Measurements from ENCODE around the gene HCRT. TPM values are rescaled to one million over a fixed set of nuclear protein-coding genes. Genes with fewer than 3 reads are reported as not detected.
A peak's percentile ranks its signal among the peaks of the same experiment; 100 is the strongest.

The HCRT gene
- polyA plus RNA-seq, 3 donors from 2014 or later = not detected

DNA sequence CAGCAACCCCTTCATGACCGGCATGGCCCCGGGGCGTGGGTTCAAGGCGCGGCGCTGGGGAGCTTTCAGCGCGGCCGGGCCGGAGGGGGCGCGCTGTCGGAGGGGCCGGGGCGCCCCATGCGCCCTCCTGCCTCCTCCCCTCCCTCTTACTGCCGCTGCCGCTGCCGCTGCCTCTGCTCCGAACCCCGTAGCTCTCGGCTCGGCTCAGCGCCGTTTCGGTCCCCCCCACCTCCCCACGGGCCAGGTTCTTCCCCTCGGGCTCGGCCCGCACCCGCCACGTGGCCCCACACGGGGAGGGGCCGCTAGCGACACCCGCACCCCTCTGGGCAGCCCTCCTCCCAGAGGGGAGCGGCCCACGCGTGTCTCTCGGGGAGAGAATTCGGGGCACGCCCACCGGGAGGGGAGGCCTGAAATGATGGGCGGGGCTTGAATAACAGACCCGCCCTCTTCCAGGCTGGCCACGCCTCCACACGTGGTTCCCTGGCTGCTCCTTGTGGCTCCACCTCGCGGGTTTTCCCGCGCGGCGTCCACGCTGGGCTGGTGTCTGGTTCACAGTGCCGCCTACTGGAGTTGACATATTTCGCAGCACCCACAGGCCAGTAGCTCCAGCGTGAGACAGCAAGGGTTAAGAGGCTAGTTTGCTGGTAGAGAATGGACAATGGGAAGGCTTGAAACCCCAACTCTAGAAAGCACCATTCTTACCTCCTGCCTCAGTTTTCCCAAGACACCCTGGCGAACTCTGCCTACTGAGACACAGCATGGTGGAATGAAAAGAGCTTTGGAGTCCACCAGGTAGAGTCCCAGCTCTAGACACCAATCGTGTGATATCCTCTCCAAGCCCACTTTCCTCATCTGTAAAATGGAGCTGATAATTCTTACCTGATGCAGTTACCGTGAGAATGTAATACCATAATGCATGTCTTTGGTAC is 4.1 kb downstream of the HCRT start, which contains the start of gene KCNH4:
Gene KCNH4 (minus strand): TSS at position 221 of the 929 bp plus-strand sequence. CDS start 197 bp downstream, at position 24.
- peaks cover 2 to 15% (median 6%) of the 10 kb centered on the region in 3 donors for H3K27me3 Mint-ChIP-seq (ENCODE audit: low read depth in 3 of 3)
- H3K27ac Mint-ChIP-seq = peak within 1 kb of the TSS in 1 of 6 donors; percentile 11
- H3K4me3 Mint-ChIP-seq = peak within 1 kb of the TSS; percentile 51 to 73 (median 65)
- DNase-seq = peak; percentile 79 to 84 (median 81)
- H3K36me3 Mint-ChIP-seq = no peaks in the 10 kb centered on the region
- H3K4me1 Mint-ChIP-seq = peaks cover 43 to 45% of the 10 kb centered on the region in 2 donors
- H3K9me3 Mint-ChIP-seq = no peaks in the 10 kb centered on the region

DNA sequence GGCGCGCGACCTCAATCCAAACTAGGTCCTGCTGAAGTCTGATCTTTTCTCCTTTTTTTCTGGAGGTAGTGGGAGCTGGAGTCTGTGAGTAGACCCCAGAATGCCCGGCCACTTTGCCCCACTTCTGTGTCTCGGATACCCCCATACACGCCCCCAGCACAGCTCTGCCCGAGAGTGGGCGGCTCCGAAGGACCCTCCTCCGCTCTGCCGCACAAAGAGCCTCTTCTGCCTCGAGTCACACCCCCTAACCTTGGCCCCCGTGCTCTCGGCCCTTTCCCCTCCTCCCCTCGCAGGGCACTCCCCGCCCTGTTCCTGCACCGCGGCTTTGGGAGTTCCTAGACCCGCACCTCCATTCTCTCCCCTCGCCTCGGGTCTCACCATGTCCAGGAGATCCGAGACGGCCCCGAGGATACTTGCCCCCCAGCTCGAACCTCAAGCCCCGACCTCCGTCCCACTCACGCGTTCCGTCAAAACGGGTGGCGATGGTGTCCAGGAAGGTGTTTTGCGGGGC is 4.8 kb downstream of the HCRT start:
- Mint-ChIP-seq H3K9me3 (no peaks in the 10 kb centered on the region), H3K36me3 (peaks cover 0 to 2% (median 0%) of the 10 kb centered on the region in 3 donors), H3K27ac (no peak overlapping the region), H3K4me3 (peak overlapping the region; percentile 35 to 73 (median 51)), H3K27me3 (ENCODE audit: low read depth in 3 of 3) (peaks cover 2 to 17% (median 6%) of the 10 kb centered on the region in 3 donors), H3K4me1 (peaks cover 43 to 45% of the 10 kb centered on the region in 2 donors)
- DNase-seq = no peak

DNA sequence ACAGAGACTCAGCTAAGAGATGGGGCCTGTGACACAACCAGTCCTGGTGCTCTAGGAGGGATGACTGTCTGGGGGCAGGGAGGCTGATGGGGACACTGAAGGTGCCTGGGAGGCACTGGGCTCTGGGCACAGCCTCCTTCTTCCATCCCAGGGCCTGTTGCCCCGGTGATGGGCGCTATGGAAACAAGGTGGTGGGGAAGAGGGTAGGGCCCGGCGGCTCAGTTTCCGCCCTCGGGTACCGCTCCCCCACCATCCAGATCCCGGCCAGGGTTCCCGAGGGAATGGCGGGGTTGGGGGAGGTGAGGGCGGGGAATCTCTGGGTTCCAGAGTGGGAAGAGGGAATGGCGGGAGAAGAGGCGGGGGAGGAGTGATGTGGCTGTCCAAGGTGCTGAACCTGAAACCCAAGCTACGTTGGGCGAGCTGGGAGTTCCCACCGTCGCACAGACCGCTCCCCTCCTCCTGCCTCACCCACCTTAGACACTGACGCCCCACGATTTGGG is 5.3 kb downstream of the HCRT start:
- Mint-ChIP-seq H3K27ac (no peak overlapping the region), H3K4me1 (peaks cover 42 to 44% of the 10 kb centered on the region in 2 donors), H3K36me3 (peaks cover 0 to 7% (median 0%) of the 10 kb centered on the region in 3 donors), H3K9me3 (no peaks in the 10 kb centered on the region), H3K27me3 (ENCODE audit: low read depth in 3 of 3) (peaks cover 2 to 16% (median 7%) of the 10 kb centered on the region in 3 donors), H3K4me3 (peak overlapping the region; percentile 35 to 73 (median 53))
- DNase-seq = no peak

DNA sequence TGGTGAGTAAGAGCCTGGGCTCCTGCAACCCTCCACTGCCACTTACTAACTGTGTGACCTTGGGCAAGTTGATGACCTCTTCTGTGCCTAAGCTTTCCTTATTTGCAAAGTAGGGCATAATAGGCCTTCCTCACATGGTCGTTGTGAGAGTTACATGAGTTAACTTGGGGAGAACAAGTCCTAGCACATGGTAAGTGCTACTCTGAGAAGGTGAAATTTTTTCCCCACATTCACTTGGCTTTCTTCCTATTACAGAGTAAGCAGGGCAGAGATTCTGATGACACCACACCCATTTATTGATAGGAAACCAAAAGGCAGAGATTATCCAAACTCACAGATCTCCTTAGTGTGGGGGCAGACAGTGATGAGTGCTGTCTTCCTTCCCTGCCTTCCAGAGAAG is 5.9 kb downstream of the HCRT start:
- Mint-ChIP-seq H3K4me3 (peak overlapping the region in 4 of 5 donors; percentile 22 to 54 (median 32)), H3K4me1 (peaks cover 38% of the 10 kb centered on the region in 2 donors), H3K9me3 (no peaks in the 10 kb centered on the region), H3K27me3 (ENCODE audit: low read depth in 3 of 3) (peaks cover 2 to 15% (median 12%) of the 10 kb centered on the region in 3 donors), H3K36me3 (peaks cover 0 to 7% (median 0%) of the 10 kb centered on the region in 3 donors), H3K27ac (peak overlapping the region in 1 of 6 donors; percentile 21)
- no peak for DNase-seq

DNA sequence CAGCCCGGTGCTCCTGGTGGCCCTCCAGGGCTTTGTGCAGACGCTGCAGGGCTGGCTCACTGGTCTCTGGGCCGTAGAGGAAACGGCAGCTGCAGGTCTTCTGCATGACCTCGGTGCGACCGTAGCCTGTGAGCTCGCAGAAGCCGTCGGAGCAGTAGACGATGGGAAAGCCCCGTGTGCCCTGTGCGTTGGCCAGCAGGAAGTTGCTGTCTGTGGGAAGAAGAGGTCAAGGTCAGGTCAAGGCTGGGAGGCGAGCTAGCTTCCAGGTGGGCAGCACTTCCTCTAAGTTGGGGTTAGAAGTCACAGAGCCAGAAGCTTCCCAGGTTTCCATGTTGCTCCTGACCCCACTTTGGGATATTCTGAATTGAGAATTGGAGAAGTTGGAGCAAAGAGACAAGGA is 6.4 kb downstream of the HCRT start:
- no peaks in the 10 kb centered on the region for H3K9me3 Mint-ChIP-seq
- H3K27me3 Mint-ChIP-seq (ENCODE audit: low read depth in 3 of 3) = peaks cover 2 to 15% (median 11%) of the 10 kb centered on the region in 3 donors
- H3K27ac Mint-ChIP-seq = peak overlapping the region in 2 of 6 donors; percentile 21 to 69
- no peak for DNase-seq
- peaks cover 33 to 36% of the 10 kb centered on the region in 2 donors for H3K4me1 Mint-ChIP-seq
- peak overlapping the region in 1 of 5 donors; percentile 14 for H3K4me3 Mint-ChIP-seq
- H3K36me3 Mint-ChIP-seq = peaks cover 0 to 7% (median 0%) of the 10 kb centered on the region in 3 donors

DNA sequence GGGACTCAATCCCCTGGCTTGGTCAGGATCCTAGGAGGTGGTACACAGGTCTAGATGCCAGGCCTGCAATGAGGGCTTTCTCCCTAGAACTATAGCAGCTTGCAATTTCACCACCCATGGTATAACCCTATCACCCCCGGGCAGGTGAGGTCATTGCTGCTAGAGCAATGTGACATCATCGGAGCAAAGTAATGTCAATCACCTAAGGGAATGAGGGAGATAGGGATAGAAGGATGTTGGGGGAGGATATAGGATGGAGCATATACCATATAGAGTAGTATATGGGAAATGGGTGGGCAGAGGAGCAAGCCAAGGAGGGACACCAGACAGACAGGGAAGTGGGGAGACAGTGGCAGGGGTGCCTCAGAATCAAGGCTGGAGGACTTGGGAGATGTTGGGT is 7.6 kb downstream of the HCRT start:
- Mint-ChIP-seq H3K36me3 (peaks cover 0 to 7% (median 0%) of the 10 kb centered on the region in 3 donors), H3K9me3 (no peaks in the 10 kb centered on the region), H3K4me3 (no peak overlapping the region), H3K4me1 (peaks cover 22 to 25% of the 10 kb centered on the region in 2 donors), H3K27me3 (ENCODE audit: low read depth in 3 of 3) (peaks cover 2 to 14% (median 9%) of the 10 kb centered on the region in 3 donors), H3K27ac (no peak overlapping the region)
- DNase-seq = no peak

DNA sequence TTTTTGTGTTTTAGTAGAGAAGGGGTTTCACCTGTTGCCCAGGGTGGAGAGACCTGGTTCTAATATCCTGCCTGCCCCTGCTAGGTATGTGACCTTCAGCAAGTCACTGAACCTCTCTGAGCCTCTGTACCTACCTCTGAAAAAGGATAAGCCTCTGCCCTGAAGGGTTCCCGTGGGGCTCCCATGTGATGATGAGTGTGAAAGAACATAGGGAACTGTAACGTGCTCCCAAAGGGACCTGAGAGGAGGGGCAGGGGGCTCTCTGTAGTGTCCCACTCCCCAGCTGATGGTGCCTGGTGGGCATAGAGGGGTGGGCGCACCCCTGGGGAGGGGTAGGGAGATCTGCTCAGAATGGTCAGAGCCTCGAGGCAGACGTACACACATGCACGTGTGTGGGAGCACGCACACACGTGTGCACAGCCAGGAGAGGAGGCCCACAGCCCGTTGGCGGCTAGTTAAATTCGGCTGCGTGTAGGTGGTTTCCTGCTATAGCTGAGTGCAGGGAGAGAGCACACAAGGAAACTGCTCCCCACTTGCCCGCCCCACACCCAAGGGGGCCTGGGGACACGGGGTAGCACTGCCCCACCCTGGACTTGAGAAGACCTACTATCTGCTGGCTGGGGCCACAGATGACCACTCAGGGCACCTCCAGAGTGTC is 11.0 kb downstream of the HCRT start:
- Mint-ChIP-seq H3K36me3 (peaks cover 0 to 7% (median 0%) of the 10 kb centered on the region in 3 donors), H3K27me3 (ENCODE audit: low read depth in 3 of 3) (peaks cover 2 to 8% (median 6%) of the 10 kb centered on the region in 3 donors), H3K4me3 (no peak overlapping the region), H3K9me3 (no peaks in the 10 kb centered on the region), H3K27ac (no peak overlapping the region), H3K4me1 (peaks cover 2 to 4% of the 10 kb centered on the region in 2 donors)
- DNase-seq = no peak

DNA sequence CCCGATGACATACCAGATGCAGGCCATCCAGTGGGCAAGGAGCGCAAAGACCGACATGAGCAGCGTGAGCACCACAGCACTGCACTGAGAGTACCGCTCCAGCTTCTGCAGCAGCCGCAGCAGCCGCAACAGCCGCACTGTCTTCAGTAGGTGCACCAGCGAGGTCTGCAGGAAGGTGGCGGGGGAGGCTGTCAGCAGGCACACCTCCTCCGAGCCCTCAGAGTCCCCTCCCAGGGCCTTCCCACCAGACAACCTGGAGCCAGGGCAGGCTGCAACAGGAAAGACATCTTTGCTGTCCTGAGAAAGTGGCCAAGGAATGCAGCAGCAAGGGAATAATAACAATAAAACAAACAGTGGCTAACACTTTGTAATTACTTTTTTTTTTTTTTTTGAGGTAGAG is 13.4 kb downstream of the HCRT start:
- Mint-ChIP-seq H3K4me3 (no peak overlapping the region), H3K9me3 (no peaks in the 10 kb centered on the region), H3K4me1 (no peaks in the 10 kb centered on the region), H3K36me3 (peaks cover 0 to 7% (median 0%) of the 10 kb centered on the region in 3 donors), H3K27me3 (ENCODE audit: low read depth in 3 of 3) (peaks cover 0 to 8% (median 3%) of the 10 kb centered on the region in 3 donors), H3K27ac (no peak overlapping the region)
- DNase-seq = no peak

DNA sequence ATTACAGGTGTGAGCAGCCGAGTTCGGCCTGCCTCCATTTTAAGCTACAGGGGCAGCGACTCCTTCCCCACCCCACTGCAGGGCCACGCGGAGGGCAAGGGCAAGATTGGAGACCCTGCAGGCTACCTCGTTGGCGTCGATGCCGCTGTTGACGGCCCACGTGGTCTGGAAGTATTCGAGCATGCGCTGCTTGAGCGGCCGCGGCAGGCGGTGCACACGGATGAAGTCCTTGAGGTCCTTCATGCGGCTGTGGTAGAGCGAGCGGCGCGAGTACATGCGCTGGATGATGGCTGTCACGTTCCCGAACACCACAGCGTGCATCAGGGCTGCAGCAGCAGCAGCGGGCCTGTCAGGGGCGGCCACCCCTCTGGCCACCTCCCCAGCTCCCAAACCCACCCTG is 15.9 kb downstream of the HCRT start:
- H3K9me3 Mint-ChIP-seq = no peaks in the 10 kb centered on the region
- no peak for DNase-seq
- no peaks in the 10 kb centered on the region for H3K4me1 Mint-ChIP-seq
- peaks cover 0 to 1% (median 0%) of the 10 kb centered on the region in 3 donors for H3K27me3 Mint-ChIP-seq (ENCODE audit: low read depth in 3 of 3)
- no peaks in the 10 kb centered on the region for H3K36me3 Mint-ChIP-seq
- no peak overlapping the region for H3K4me3 Mint-ChIP-seq
- no peak overlapping the region for H3K27ac Mint-ChIP-seq

DNA sequence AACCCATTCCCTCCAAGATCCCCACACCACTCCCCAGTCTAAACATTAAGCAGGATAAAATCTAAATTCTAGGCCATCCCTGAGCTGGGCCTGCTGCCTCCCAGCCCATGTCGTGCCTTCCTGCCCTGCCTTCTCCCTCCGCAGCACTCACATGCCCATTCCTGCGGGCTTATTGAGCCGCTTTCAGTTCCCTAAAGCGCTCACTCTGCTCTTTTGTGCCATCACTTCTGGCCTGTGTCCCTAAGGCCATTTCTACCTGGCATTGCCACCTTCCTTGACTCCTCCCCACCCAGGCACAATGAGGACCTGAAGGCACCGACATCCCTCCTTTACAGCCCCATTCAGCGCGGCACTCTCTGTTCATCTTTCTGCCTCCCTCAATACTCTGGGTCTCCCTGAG is 17.4 kb downstream of the HCRT start:
- no peak for DNase-seq
- Mint-ChIP-seq H3K36me3 (no peaks in the 10 kb centered on the region), H3K4me1 (no peaks in the 10 kb centered on the region), H3K9me3 (no peaks in the 10 kb centered on the region), H3K27ac (no peak overlapping the region), H3K27me3 (ENCODE audit: low read depth in 3 of 3) (peaks cover 0 to 1% (median 0%) of the 10 kb centered on the region in 3 donors), H3K4me3 (no peak overlapping the region)

DNA sequence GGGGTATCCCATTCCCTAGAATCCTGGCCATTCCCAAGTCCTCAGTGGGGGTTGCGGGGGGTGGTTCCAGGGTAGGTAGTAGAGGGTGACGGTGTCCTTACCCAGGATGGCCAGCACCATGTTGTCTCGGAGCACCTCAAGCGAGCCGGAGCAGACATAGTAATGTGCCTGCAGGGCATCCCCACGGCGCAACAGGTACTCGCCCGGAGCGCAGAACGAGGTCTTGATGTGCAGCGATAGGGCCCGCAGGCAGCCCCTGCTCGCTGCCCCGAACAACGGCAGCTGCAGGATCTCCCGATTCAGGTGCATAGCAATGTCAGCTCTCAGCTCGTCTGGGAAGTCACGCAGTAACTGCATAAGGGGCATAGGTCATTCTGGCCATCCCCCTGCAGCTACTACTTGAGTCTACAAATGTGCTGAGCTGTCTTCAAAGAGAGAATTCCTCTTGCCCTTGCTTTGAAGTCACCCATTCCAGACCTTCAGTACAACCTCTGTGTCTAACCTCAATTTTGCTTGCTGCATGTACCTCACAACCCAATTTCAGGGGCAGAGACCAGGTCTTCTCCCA is 19.0 kb downstream of the HCRT start:
- H3K36me3 Mint-ChIP-seq = no peaks in the 10 kb centered on the region
- DNase-seq = no peak
- H3K27me3 Mint-ChIP-seq (ENCODE audit: low read depth in 3 of 3) = no peaks in the 10 kb centered on the region
- no peak overlapping the region for H3K27ac Mint-ChIP-seq
- H3K4me3 Mint-ChIP-seq = no peak overlapping the region
- no peaks in the 10 kb centered on the region for H3K4me1 Mint-ChIP-seq
- H3K9me3 Mint-ChIP-seq = no peaks in the 10 kb centered on the region

DNA sequence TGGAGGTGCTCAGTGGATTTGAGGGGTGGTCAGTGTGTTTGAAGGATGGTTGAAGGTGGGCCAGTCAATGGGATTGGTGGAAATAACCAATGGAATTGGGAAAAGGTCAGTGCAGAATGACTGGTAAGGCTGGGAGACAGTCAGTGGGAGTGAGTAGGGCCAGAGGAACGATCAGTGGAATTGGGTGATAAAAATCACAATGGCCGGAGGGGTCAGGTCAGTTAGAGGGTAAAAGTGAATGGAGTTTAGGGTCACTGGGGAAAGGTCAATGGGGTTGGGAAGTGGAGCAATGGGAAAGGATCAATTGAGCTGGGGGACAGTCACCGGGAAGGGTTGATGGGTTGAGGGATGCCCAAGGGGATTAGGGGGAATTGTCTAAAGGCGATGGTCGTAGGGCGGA is 19.5 kb downstream of the HCRT start:
- Mint-ChIP-seq H3K4me1 (no peaks in the 10 kb centered on the region), H3K36me3 (no peaks in the 10 kb centered on the region), H3K27me3 (ENCODE audit: low read depth in 3 of 3) (no peaks in the 10 kb centered on the region), H3K9me3 (no peaks in the 10 kb centered on the region), H3K4me3 (no peak overlapping the region), H3K27ac (no peak overlapping the region)
- DNase-seq = no peak

DNA sequence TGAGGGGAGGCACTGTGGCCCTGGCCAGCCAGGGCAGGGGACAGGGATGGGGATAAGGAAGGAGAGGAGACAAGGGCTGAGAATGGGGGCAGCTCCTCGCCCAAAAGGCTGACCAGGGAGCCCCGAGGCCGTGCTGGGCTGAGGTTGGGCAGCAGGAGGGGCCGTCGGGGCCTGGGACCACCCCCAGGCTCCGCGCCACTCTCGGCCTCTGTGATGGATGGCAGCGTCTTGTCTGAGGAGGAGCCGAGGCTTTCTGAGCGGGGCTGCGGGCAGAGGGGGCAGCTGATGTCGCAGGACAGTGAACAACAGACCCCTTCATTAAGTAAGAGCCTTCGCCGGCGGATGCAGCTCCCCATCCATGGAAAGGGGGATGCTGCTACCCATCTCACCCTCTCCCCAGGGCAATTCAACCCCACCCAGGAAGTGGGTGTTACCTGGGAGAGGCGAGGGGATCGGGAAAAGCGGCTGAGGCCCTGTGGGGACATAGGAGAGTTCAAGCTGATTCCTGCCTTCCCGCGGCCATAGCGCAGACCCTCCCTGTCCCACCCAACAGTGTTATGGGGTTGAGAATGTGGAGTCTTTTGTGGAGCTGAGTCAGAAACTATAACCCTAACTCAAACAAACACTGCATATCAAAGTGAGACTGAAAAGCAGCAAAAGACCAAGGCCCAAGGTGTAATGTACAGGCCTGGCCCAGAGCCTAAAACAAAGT is 21.4 kb downstream of the HCRT start:
- Mint-ChIP-seq H3K4me1 (no peaks in the 10 kb centered on the region), H3K4me3 (no peak overlapping the region), H3K9me3 (no peaks in the 10 kb centered on the region), H3K27ac (no peak overlapping the region), H3K27me3 (ENCODE audit: low read depth in 3 of 3) (no peaks in the 10 kb centered on the region), H3K36me3 (no peaks in the 10 kb centered on the region)
- DNase-seq = no peak

Measured in immature natural killer cell (primary cell).